Pancreas (tissue), 10 donors: ENCODE results near the gene NPY2R. TPM values are rescaled to one million over a fixed set of nuclear protein-coding genes. Genes with fewer than 3 reads are reported as not detected.

ENCODE experiments used
- ATAC-seq, 4 donors: fragments of 200-7000 bp; cut with Tn5 transposase; one replicate each; pipeline versions ENCODE4 v1.8.0 to v1.9.1; 2020; ENCODE audit warnings: mild to moderate bottlenecking in 4 of 4, moderate library complexity in 4 of 4
- DNase-seq, 6 donors: peaks; one replicate each; pipeline ENCODE4 v3.0.0-alpha.2; 2020
- FAIRE-seq: peaks from 2 replicates; lab custom pipeline; 2012; peaks lifted over from hg19 to GRCh38; lab: Jason Lieb, UNC
- H3K27ac ChIP-seq, 4 donors: fragments of 200-600 bp; sonication (generic); 1 replicate in 3 of 4; 2 replicates in 1 of 4; pipeline versions ENCODE4 v1.5.0 to v1.8.0; 2020
- H3K27me3 ChIP-seq, 4 donors: fragments of 200-600 bp; one replicate each; pipeline ENCODE4 v1.8.0; 2021
- H3K36me3 ChIP-seq, 3 donors: fragments of 200-600 bp; sonication (generic) in 1 of 3; one replicate each; pipeline versions ENCODE4 v1.5.0 to v1.8.0; 2020 to 2021
- H3K4me1 ChIP-seq, 3 donors: fragments of 200-600 bp; one replicate each; pipeline ENCODE4 v1.8.0; 2021
- H3K4me3 ChIP-seq, 4 donors: fragments of 200-600 bp; sonication (generic) in 2 of 4; one replicate each; pipeline versions ENCODE4 v1.5.0 to v1.8.0; 2020 to 2021
- H3K9me3 ChIP-seq, 4 donors: fragments of 200-600 bp; one replicate each; pipeline ENCODE4 v1.8.0; 2021
- CTCF ChIP-seq, 4 donors: fragments of 200-600 bp; sonication (generic) in 3 of 4; IDR thresholded peaks; one replicate each; pipeline versions ENCODE4 v1.5.0 to v1.8.0; 2021; ENCODE audit warnings: antibody characterized with exemption in 4 of 4
- WGBS, 2 donors: extraction: QIAGEN DNeasy Blood & Tissue Kit; methylation state at CpG; one replicate each; pipeline ENCODE4 v1.1.7; 2013; 5-methylcytosine and 5-hydroxymethylcytosine counted together
- intact Hi-C, 3 donors: fragments of 100-400 bp; cut with DNase I; formaldehyde crosslinking; loops; one replicate each; pipeline versions ENCODE4 v1.11.1 to v1.14.2; 2022
- polyA plus RNA-seq, 2 donors: library from polyadenylated mRNA; stranded (reverse); fragments of 200-250 nt; gene quantifications; one replicate each; pipeline ENCODE4 v1.2.3, GENCODE V29; 2013
- total RNA-seq, 6 donors: library from RNA; stranded (reverse); fragmentation: NEBNext Ultra II Directional in 4 of 6; extraction: Animal tissue kit (Norgen Biotek cat#: 25700) in 4 of 6; gene quantifications; one replicate each; pipeline versions ENCODE4 v1.2.1 to v1.2.4, GENCODE V29; 2021 to 2023
- donor health status: healthy with polysubstance abuse.
- donor health status: DM: no; HTN: no; CAD: no; lungs with moderate emphysema.
- donor health status: DM: no; HTN: no; CAD: no.
- donor health status: control.
- donor health status: control.
- donor health status: Bipolar disorder and iron deficiency.
- donor health status: DM: yes; HTN: yes; CAD: no.
- donor health status: DM: no; HTN: no; CAD: no.
- donor health status: DM: no; HTN: no; CAD: no.
- donor health status: DM: yes; HTN: yes; CAD: no.

Gene NPY2R
- total and polyA plus RNA-seq, 8 donors = 0.02 TPM; not detected in 7

GRCh38 chr4:155173371-155173770, 35.1 kb upstream of the NPY2R start:
- no peak for ATAC-seq
- Histone ChIP-seq H3K36me3 (no peaks in the 10 kb centered on the region), H3K4me1 (no peaks in the 10 kb centered on the region), H3K27me3 (peaks cover 0 to 5% (median 0%) of the 10 kb centered on the region in 4 donors), H3K9me3 (no peaks in the 10 kb centered on the region), H3K27ac (no peak overlapping the region), H3K4me3 (no peak overlapping the region)
- 80 to 81% methylated on average over 4 of the region's 4 CpGs for WGBS, 2 donors
- no peak for FAIRE-seq
- no peak for TF ChIP-seq CTCF (IDR thresholded peaks at IDR 0.05)
- no peak for DNase-seq
- intact Hi-C loops = no loop called here

GRCh38 chr4:155174668-155175067, 33.8 kb upstream of the NPY2R start:
- intact Hi-C loops = no loop called here
- Histone ChIP-seq H3K4me1 (no peaks in the 10 kb centered on the region), H3K27ac (no peak overlapping the region), H3K9me3 (no peaks in the 10 kb centered on the region), H3K36me3 (no peaks in the 10 kb centered on the region), H3K27me3 (peaks cover 0 to 5% (median 0%) of the 10 kb centered on the region in 4 donors), H3K4me3 (no peak overlapping the region)
- no peak for TF ChIP-seq CTCF (IDR thresholded peaks at IDR 0.05)
- DNase-seq (no peak), FAIRE-seq (no peak), ATAC-seq (no peak)
- WGBS, 2 donors = 91% methylated on average over 1 of the region's 1 CpG

DNA sequence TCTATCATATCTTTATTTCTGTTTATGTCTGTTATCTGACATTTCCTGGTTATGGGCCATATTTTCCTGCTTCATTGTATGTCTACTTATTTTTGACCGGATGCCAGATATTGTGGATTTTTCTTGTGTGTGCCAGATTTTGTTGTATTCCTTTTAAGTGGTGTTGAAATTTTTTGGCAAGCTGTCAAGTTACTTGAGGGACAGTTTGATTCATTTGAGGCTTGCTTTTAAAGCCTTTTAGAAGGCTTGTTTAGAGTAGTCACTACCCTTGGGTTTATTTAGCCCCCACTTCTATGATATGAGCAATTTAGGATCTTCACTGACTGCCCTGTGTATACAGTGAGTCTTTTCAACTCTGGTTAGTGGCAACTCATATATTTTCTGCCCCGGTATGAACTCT, 29.2 kb upstream of the NPY2R start:
- 13 to 16% methylated on average over 2 of the region's 2 CpGs for WGBS, 2 donors
- FAIRE-seq (no peak), ATAC-seq (peak; percentile 17 to 53 (median 50)), DNase-seq (peak in 1 of 6 donors; percentile 14)
- Histone ChIP-seq H3K36me3 (no peaks in the 10 kb centered on the region), H3K27ac (no peak overlapping the region), H3K4me3 (no peak overlapping the region), H3K4me1 (no peaks in the 10 kb centered on the region), H3K27me3 (peaks cover 0 to 5% (median 0%) of the 10 kb centered on the region in 4 donors), H3K9me3 (no peaks in the 10 kb centered on the region)
- no peak for TF ChIP-seq CTCF (IDR thresholded peaks at IDR 0.05)
- intact Hi-C loops = no loop called here

DNA sequence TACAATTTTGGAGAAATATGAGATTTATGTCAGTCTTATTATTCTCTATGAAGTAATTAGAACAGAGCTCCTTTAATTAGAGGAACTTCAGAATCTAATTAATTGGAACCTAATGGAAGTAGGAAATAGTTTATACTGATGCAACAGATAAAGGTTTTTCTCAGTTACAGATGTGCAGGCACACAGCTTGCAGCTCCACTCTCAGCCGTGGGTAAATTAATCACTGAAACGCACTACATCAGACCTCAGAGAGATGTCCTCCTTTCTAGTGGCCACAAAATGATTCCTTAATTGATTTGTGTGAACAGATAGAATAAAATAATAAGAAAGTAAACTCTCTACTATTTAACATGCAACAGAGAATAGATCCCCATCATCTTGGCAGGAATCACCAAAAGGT, 21.5 kb upstream of the NPY2R start:
- Histone ChIP-seq H3K36me3 (no peaks in the 10 kb centered on the region), H3K27me3 (no peaks in the 10 kb centered on the region), H3K9me3 (no peaks in the 10 kb centered on the region), H3K4me1 (no peaks in the 10 kb centered on the region), H3K4me3 (no peak overlapping the region), H3K27ac (no peak overlapping the region)
- intact Hi-C loops = no loop called here
- no peak for TF ChIP-seq CTCF (IDR thresholded peaks at IDR 0.05)
- FAIRE-seq (no peak), ATAC-seq (no peak), DNase-seq (no peak)
- 85 to 86% methylated on average over 2 of the region's 2 CpGs for WGBS, 2 donors

GRCh38 chr4:155187989-155188388, 20.4 kb upstream of the NPY2R start:
- H3K27ac ChIP-seq = no peak overlapping the region
- no peaks in the 10 kb centered on the region for H3K27me3 ChIP-seq
- ATAC-seq = no peak
- no peak for DNase-seq
- intact Hi-C loops = no loop called here
- H3K9me3 ChIP-seq = no peaks in the 10 kb centered on the region
- WGBS, 2 donors = 47 to 85% methylated on average over 1 of the region's 1 CpG
- H3K4me1 ChIP-seq = no peaks in the 10 kb centered on the region
- no peak for FAIRE-seq
- no peak overlapping the region for H3K4me3 ChIP-seq
- H3K36me3 ChIP-seq = no peaks in the 10 kb centered on the region
- TF ChIP-seq CTCF (IDR thresholded peaks at IDR 0.05) = no peak
